Stomach (tissue), 4 donors: ENCODE data around the gene GOLT1A.

Experiments
- CTCF ChIP-seq, 7 experiments: fragments of 450-650 bp in 4 of 7; fragments of 200-600 bp in 3 of 7; sonication (generic) in 3 of 7; IDR thresholded peaks; one replicate each; pipeline ENCODE4 v1.5.1; 2016 to 2019; ENCODE audit warnings: antibody characterized with exemption in 7 of 7, control low read depth in 2 of 7, mild to moderate bottlenecking in 1 of 7
- POLR2A ChIP-seq, 4 donors: fragments of 450-650 bp; IDR thresholded peaks; one replicate each; pipeline ENCODE4 v1.6.1; 2016; ENCODE audit warnings: antibody characterized with exemption in 4 of 4, control low read depth in 2 of 4, mild to moderate bottlenecking in 1 of 4, moderate library complexity in 1 of 4

- TF ChIP-seq CTCF (IDR thresholded peaks at IDR 0.05) (no peak), POLR2A (IDR thresholded peaks at IDR 0.05) (no peak)
These were observed 45.4 kb upstream of the GOLT1A start for GRCh38 chr1:204259196-204259595.
